EH (cell line): Measurements from ENCODE around the gene CCNDBP1.
"Not testable (repeated sequence)": the region's sequence is repeated elsewhere in the genome, so short reads cannot be mapped to it uniquely, and the experiment has no call there.

Experiments used
- DNase-seq: peaks from one replicate; pipeline ENCODE4 v3.0.0-alpha.2; 2015; ENCODE audit warnings: low read depth

The CCNDBP1 gene, protein sequence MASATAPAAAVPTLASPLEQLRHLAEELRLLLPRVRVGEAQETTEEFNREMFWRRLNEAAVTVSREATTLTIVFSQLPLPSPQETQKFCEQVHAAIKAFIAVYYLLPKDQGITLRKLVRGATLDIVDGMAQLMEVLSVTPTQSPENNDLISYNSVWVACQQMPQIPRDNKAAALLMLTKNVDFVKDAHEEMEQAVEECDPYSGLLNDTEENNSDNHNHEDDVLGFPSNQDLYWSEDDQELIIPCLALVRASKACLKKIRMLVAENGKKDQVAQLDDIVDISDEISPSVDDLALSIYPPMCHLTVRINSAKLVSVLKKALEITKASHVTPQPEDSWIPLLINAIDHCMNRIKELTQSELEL

DNA sequence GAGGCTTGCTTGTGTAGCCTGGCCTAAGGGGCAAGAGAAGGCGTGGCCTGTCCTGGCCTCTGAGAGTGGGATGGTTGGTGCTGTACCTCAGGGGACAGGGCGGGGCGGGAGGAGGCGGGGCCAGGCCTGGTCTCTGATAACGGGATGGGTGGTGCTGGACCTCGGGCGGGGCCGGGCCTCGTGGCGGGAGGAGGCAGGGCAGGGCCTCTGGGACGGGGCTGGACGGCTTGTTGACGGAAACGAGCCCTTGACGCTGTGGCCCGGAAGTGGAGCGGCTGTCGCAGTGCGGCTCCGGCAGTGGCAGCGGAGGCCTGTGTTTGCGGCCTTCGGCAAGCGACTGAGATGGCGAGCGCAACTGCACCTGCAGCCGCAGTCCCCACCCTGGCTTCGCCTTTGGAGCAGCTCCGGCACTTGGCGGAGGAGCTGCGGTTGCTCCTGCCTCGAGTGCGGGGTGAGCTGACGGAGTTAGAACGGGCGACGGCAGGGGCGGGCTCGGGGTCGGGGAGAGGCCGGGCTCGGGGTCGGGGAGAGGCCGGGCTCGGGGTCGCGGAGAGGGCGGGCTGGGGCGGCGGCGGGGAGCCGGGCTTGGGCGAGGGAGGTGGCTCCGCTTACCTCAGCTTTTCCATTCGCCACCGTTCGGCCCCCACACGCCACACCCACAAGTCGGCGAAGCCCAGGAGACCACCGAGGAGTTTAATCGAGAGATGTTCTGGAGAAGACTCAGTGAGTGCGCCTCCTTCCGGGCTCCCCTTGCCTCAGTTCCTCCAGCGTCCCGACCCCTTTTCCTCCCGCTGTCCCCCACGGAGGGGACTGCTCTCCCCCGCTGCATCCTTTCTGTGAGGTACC lies at the start of gene CCNDBP1:
Gene CCNDBP1, plus strand, starts transcription at position 247 of the 846 bp plus-strand sequence. Its CDS starts 96 bp downstream, at position 343.
- peak; percentile 94 for DNase-seq

DNA sequence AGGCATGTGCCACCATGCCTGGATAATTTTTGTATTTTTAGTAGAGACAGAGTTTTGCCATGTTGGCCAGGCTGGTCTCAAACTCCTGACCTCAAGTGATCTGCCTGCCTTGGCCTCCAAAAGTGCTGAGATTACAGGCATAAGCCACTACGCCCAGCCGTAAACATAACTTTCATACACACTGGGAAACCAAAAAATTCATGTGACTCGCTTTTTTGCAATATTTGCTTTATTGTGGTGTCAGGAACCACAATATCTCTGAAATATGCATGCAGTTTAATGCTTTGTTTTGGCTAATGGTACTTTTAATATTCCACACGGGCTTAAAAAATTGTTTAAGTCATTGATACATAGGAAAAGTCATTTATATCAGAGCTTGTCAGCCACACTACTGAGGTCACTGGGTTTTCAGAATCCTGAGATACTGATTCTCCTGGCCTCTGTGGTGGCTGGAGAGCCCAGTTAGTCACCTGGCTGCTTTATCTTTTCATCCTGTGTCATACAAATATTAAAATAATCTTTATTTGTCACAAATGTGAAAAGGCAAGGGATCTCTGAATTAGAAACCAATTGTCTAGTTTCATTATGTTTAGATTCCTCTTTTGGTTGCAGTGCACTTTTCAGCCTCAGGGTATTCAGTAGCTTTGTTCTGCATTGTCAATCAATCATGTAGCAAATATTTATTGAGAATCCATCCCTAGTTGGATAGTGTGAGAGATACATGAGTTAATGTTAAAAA lies 41.8 kb upstream of the CCNDBP1 start:
- DNase-seq: no peak

DNA sequence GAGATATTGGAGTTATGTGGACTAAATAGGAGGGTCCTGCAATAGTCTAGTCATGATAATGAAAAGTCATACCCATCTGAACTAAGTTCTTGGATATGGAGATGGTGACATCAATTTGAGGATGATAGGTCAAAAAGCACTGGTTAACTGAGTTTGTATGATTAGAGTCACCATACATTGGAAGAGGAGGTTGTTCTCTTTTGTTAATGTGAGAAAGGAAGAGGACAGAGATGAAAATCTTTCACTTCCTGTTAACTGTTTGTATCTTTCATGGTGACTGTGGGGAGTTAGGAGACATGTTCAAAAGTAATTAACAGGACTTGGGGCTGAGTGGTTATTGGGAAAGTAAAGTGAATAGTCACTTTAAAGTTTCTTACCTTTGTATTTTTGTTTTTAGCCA lies 40.7 kb upstream of the CCNDBP1 start:
- DNase-seq: no peak

DNA sequence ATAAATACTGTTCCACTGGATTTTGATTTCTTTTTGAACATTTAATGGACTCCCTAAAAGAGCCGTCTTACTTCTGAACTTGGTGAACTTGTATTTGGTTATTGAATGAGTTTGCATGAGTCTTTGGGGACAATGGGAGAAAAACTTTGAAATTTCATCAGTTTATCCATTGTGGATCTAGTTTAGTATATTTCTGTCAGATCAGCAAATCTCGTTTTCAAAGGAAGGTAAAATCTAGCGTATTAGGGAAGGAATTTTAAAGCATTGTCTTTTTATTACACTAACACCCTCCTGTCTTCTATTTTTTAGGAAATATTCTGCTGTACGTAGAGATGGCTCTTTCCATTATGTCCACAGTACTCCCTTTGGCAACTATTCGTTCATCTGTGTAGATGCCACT lies 39.0 kb upstream of the CCNDBP1 start:
- no peak for DNase-seq

DNA sequence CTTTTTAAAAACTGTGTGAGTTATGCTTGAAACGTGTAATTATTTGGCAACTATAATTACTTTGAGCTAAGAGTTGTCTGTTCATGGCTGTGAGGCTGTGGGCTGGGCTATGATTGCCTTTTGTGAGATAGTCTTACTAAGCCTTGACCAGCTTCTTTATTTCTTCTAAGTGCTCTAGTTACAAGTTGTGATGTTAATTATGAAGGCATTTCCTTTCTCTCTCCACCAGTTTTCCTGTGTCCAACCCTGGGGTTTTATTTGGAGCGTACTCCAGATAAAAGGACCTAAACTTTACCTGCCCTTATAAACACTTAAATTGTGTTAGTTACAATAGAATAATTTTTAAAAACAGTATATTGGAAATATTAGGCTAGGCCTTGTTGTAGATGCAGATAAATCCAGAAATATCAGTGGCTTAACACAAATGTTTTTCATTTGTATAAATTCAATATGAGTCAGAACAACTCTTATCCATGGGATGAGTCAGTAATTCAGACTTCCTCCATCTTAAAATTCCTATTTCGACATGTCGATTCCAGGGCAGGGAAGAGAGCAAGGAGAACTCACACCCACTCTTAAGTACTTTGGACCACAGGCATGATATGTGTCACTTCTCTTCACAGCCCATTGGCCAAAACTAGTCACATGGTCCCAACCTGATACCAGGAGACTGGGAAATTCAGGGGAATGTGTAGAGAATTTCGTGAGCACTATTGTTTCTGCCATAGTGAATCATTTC lies 34.8 kb upstream of the CCNDBP1 start:
- DNase-seq: peak; percentile 98

DNA sequence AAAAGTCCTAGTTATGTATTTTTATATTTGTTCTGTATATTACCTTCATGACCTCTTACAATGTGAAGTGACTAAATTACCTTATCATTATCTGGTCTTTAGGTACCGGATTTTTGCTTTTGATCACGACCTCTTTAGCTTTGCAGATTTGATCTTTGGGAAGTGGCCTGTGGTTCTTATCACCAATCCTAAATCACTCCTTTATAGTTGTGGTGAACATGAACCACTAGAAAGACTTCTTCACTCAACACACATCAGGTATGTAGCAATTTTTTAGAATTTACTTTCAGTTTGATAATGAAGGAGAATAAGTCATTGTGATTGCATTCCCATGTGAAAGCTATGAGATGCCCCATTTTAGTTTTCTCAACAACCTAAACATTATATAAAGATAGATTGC lies 33.5 kb upstream of the CCNDBP1 start:
- no peak for DNase-seq

DNA sequence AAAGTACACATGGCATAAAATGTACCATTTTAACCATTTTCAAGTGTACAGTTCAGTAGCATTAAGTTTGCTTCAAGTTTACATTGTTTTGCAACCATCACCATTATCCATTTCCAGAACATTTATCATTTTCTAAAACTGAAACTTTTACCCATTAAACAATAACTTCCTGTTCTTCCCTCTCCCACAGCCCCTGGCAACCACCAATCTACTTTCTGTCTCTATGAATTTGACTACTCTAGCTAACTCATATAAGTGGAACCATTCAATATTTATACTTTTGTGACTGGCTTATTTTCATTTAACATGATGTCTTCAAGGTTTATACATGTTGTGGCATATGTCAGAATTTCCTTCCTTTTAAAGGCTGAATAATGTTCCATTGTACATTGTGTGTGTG lies 31.9 kb upstream of the CCNDBP1 start:
- no peak for DNase-seq

DNA sequence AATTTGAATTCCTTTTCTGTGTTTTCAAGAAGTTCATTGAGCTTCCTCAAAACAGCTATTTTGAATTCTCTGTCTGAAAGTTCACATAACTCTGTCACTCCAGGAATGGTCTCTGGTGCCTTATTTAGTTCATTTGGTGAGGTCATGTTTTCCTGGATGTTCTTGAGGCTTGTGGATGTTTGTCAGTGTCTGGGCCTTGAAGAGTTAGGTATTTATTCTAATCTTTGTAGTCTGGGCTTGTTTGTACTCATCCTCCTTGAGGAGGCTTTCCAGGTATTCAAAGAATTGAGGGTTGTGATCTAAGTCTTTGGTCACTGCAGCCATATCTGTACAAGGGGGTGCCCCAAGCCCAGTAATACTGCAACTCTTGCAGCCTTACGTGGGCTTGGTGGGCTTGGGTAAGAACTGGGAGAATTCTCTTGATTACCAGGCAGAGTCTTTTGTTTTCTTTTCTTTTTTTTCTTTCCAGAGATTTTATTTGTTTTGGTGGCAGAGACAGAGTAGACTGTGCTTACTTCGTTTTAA lies 19.3 kb upstream of the CCNDBP1 start:
- DNase-seq: peak; percentile 27

DNA sequence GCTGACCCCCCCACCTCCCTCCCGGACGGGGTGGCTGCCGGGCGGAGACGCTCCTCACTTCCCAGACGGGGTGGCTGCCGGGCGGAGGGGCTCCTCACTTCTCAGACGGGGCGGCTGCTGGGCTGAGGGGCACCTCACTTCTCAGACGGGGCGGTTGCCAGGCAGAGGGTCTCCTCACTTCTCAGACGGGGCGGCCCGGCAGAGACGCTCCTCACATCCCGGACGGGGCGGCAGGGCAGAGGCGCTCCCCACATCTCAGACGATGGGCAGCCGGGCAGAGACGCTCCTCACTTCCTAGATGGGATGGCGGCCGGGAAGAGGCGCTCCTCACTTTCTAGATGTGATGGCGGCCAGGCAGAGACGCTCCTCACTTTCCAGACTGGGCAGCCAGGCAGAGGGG lies 17.9 kb upstream of the CCNDBP1 start:
- DNase-seq: not testable (repeated sequence)

DNA sequence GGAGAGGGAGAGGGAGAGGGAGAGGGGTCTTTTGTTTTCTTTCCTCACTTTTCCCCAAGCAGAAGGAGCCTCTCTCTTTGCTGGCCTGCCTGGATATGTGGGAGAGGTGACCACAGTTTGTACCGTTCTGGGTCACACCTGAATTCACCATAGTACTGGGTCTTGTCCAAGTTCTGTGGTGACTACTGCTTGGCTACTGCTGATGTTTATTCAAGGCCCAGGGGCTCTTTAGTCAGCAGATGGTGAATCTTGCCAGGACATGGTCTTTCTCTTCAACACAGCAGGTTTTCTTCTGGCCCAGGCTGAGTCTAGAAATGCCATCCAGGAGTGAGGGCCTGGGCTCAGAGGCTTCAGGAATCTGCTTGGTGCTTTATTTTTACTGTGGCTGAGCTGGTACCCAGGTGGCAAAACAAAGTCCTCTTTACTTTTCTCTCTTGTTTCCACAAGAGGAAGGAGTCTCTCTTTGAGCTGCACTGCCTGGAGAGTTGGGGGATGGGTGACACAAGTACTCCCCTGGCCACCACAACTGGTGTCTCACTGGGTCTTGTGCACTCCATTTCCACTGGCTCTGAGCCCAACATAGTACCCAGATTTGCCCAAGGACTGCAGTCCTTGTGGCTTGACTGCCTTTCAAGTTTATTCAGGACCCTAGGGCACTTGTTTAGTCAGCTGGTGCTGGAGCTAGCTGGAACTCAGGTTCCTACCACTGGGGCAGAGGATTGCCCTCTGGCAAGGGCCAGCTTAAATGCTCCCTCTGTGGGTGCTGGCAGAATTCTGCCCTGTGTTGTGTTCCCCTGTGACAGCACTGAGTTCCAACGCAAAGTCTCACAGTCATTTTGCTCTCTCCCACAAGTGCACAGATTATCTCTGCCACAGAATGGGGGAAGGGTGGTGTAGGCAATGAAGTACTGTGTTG lies 16.8 kb upstream of the CCNDBP1 start:
- peak; percentile 54 for DNase-seq

DNA sequence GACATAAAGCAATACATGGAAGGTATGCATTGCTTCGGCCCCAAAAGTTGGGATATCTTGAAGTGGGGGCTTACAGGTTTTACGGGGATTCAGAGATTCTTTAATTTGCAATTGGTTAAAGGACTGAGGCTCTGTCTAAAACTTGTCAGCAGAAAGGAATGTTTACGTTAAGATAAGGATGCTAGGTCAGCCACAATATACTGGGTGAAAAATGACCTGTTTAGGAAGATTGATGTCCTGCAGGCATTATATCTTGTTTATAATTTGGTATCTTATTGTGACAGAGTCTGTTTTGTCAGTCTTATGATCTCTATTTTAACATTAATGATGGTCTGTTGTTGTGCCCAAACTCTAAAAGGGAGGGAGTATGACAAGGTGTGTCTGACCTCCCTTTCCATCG lies 15.3 kb upstream of the CCNDBP1 start:
- peak; percentile 28 for DNase-seq

DNA sequence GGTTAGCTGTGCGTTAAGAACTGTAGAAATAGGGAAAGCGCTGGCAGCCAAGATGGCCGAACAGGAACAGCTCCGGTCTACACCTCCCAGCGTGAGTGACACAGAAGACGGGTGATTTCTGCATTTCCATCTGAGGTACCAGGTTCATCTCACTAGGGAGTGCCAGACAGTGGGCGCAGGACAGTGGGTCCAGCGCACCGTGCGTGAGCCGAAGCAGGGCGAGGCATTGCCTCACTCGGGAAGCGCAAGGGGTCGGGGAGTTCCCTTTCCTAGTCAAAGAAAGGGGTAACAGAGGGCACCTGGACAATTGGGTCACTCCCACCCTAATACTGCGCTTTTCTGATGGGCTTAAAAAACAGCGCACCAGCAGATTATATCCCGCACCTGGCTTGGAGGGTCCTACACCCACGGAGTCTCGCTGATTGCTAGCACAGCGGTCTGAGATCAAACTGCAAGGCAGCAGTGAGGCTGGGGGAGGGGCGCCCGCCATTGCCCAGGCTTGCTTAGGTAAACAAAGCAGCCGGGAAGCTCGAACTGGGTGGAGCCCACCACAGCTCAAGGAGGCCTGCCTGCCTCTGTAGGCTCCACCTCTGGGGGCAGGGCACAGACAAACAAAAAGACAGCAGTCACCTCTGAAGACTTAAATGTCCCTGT lies 9.4 kb upstream of the CCNDBP1 start:
- not testable (repeated sequence) for DNase-seq

DNA sequence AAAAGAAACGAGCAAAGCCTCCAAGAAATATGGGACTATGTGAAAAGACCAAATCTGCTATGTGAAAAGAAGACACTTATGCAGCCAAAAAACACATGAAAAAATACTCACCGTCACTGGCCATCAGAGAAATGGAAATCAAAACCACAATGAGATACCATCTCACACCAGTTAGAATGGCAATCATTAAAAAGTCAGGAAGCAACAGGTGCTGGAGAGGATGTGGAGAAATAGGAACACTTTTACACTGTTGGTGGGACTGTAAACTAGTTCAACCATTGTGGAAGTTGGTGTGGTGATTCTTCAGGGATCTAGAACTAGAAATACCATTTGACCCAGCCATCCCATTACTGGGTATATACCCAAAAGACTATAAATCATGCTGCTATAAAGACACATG lies 8.1 kb upstream of the CCNDBP1 start:
- not testable (repeated sequence) for DNase-seq

DNA sequence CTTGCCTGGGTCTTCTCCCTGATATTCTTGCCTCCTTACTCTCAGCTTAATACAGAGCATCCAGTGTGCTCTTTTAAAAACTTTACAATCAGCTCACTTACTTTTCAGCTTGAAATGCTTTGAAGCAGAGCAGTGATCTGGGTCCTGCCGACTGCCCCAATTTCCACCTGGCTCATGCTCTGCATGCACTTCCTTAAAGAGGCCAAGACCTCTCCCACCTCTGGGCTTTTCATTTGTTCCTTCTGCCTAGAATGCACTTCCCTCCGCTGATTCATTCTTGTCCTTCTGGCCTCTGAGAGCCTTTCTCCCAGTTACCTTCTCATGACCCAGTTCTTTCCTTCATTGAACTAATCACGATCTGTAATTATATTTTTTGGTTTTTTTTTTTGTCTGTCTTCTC lies 1.9 kb upstream of the CCNDBP1 start:
- DNase-seq: no peak

DNA sequence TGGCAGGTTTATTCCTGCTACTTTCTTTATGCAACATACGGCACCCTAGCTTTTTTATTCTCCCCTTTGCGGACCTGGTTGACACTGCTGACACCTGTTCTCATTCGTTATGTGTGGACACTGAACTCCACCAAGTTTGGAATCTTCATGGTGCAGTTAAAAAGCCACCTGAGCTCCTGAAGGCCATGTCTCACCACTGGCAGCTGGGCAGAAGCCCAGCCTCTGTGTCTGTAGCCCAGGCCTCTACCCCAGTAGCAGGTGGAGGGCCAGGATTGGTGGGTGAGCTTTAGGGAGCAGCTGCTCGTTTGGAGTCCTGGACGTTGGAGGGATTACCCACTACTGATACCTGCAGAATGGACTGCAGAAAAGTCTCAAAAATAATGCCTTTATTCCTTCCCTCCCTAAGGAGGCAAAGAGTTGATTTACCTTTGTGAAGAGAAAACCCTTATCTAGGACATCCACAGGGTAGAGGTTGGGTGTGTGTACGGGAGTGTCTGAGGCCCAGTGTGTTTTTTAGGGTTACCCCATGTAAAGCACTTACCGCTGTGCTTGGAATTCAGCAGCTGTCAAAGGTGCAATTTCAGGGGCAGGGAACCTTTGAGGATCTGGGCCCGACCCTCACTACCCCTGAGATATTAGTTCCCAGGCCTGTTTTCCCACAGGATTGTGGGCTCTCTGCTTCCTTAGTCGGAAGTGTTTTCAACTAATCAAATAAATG lies 637 bp upstream of the CCNDBP1 start:
- no peak for DNase-seq

DNA sequence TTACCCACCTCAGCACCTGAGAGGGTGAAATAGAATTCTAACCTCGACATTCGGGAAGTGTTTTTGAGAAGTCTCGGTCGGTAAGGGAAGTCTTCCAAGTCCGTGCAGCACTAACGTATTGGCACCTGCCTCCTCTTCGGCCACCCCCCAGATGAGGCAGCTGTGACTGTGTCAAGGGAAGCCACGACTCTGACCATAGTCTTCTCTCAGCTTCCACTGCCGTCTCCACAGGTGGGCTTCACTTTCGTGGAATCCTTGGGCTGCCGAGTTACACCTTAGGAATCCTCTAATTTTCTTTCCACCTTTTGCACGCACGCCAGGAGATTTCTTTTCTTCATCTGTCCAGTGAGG lies 775 bp downstream of the CCNDBP1 start:
- no peak for DNase-seq

DNA sequence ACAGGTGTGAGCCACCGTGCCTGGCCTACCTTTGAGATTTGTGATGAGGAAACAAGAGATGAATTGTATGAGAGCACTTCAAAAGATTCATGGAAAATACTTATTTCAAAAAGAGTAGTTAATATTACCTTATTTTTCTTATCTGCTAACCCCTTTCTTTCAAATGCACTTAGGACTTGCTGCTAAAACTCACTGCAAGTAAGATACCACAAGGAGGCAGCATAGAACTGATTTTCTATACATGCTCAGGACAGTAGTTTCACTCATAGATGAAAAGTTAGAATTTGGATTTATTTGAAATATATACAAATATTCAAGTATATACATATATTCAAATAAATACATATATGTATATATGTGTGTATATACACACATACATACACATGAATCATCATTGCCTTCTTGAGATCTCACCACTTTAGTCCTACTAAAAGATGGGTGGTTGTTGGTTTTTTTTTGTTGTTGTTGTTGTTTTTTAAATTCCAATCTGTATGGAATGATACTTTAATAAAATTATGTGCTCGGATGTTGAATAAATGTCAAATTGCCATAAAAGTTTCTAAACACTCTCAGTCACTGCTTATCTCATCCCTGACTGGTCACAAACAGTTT lies 2.4 kb downstream of the CCNDBP1 start:
- DNase-seq: peak; percentile 70

DNA sequence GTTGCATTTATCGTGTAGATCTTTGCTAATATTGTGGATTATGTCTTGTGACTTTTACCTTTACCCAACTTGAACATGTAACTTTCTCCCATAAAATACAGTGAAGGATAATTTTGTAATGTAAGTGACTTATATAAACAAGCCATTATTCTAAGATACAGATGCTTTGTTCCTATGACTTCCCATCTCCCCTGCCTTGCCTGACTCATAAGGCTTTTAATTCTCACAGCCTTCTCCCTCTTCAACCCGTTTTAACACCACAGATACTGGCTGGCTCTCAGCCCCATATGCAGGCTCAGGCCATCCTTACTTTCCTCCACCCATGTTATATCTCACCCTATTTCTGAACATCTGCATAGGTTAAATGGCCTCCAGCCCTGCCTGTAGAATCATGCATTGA lies 4.1 kb downstream of the CCNDBP1 start:
- no peak for DNase-seq

DNA sequence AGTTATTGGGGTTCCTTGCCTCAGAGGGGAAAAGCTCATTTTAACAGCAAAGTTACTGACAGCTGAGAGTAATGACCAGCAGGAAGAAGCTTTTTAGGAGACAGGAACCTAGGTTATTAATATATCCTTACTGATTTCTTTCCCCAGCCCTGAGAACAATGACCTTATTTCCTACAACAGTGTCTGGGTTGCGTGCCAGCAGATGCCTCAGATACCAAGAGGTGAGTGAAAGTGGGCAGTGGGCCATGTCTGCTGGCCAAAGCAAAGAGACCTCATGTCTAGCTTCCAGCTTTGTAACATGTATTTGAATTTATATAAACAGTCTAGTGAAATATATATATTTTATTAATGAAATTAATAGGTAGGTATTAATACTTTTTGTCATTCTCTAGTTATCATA lies 5.0 kb downstream of the CCNDBP1 start:
- DNase-seq: no peak
